K562 (cell line): ENCODE measurements around the gene RUVBL1. TPM values are rescaled to one million over a fixed set of nuclear protein-coding genes. Genes with fewer than 3 reads are reported as not detected.
A peak's percentile ranks its signal among the peaks of the same experiment; 100 is the strongest.

Experiments
- ATAC-seq: fragments of 200-7000 bp; cut with Tn5 transposase; 3 replicates; pipeline ENCODE4 v1.9.1; 2020; ENCODE audit warnings: moderate library complexity
- BruUV-seq: library from RNA; stranded (reverse); fragments of 400-500 nt; replicated peaks from 2 replicates; lab custom pipeline; 2021; lab: Mats Ljungman, UMichigan
- CTCF ChIA-PET: fragments of 300-600 bp; formaldehyde crosslinking; extraction: SDS; loops from one replicate; lab custom pipeline; 2021; ENCODE audit warnings: low intra/inter-chr PET ratio; lab: Yijun Ruan, JAX
- POLR2A ChIA-PET: fragments of 300-600, 350-650 bp; sonication (Branson Sonifier 250); formaldehyde crosslinking; extraction: SDS; loops from one replicate; lab custom pipeline; 2021; ENCODE audit warnings: antibody characterized with exemption, inconsistent platforms; lab: Yijun Ruan, JAX
- DNase-seq, 4 experiments: peaks; one replicate each; pipeline versions ENCODE4 v3.0.0 to v3.0.0-alpha.2; 2011 to 2018; ENCODE audit warnings: low spot score in 3 of 4, mixed read lengths in 3 of 4; ENCODE audit errors: extremely low read depth in 1 of 4
- FAIRE-seq: peaks from 2 replicates; lab custom pipeline; 2011; peaks lifted over from hg19 to GRCh38; lab: Jason Lieb, UNC
- H2AFZ ChIP-seq: 2 replicates; pipeline ENCODE4 v1.6.0; 2011; ENCODE audit warnings: low read depth, low read length, control low read depth, inconsistent platforms
- H3K27ac ChIP-seq: fragments of 200-600 bp; 3 replicates; pipeline ENCODE4 v1.8.0; 2011; ENCODE audit warnings: low read depth, mild to moderate bottlenecking, control low read depth, inconsistent platforms, low read length, moderate library complexity, mixed read lengths; ENCODE audit errors: extremely low read depth
- H3K27me3 ChIP-seq, 2 experiments: fragments of 300-600 bp in 1 of 2; 2 replicates in 1 of 2; 3 replicates in 1 of 2; pipeline versions ENCODE4 v1.6.0 to v1.8.0; 2011; ENCODE audit warnings: inconsistent platforms in 2 of 2, low read length in 2 of 2, mild to moderate bottlenecking in 1 of 2, mixed read lengths in 1 of 2, moderate library complexity in 1 of 2; ENCODE audit not compliant: control insufficient read depth in 2 of 2, insufficient read depth in 2 of 2
- H3K36me3 ChIP-seq: fragments of 300-600 bp; 3 replicates; pipeline ENCODE4 v1.8.0; 2011; ENCODE audit warnings: mild to moderate bottlenecking, low read length, inconsistent platforms; ENCODE audit not compliant: control insufficient read depth, insufficient read depth
- H3K4me1 ChIP-seq, 2 experiments: fragments of 200-600 bp in 1 of 2; replicated peaks in 1 of 2; 2 replicates in 1 of 2; 3 replicates in 1 of 2; pipeline versions ENCODE4 v1.5.1 to v1.8.0; 2011; ENCODE audit warnings: inconsistent platforms in 2 of 2, low read length in 2 of 2, mild to moderate bottlenecking in 1 of 2, mixed read lengths in 1 of 2, moderate library complexity in 1 of 2; ENCODE audit not compliant: control insufficient read depth in 2 of 2, insufficient read depth in 2 of 2
- H3K4me2 ChIP-seq: 2 replicates; pipeline ENCODE4 v1.6.1; 2011; ENCODE audit warnings: low read length, control low read depth, inconsistent platforms, mixed read lengths; ENCODE audit not compliant: insufficient read depth
- H3K4me3 ChIP-seq: fragments of 200-600 bp; sonication (generic), shearing (Covaris generic); 2 replicates; pipeline ENCODE4 v1.5.1; 2016; ENCODE audit warnings: control low read depth, inconsistent platforms
- H3K79me2 ChIP-seq: fragments of 200-600 bp; 3 replicates; pipeline ENCODE4 v1.8.0; 2011; ENCODE audit warnings: low read length, inconsistent platforms; ENCODE audit not compliant: control insufficient read depth, insufficient read depth
- H3K9ac ChIP-seq, 2 experiments: 2 replicates each; pipeline versions ENCODE4 v1.6.0 to v1.6.1; 2011; ENCODE audit warnings: low read depth in 2 of 2, low read length in 2 of 2, control low read depth in 1 of 2, inconsistent platforms in 1 of 2, mild to moderate bottlenecking in 1 of 2, mixed read lengths in 1 of 2; ENCODE audit not compliant: insufficient read depth in 1 of 2
- H3K9me1 ChIP-seq: one replicate; pipeline ENCODE4 v1.6.0; 2011; ENCODE audit warnings: inconsistent platforms, mild to moderate bottlenecking, low read length, moderate library complexity; ENCODE audit not compliant: control insufficient read depth, insufficient read depth
- H3K9me3 ChIP-seq: replicated peaks from 2 replicates; pipeline ENCODE4 v1.5.1; 2011; ENCODE audit warnings: low read depth, low read length, inconsistent platforms; ENCODE audit not compliant: control insufficient read depth, insufficient read depth
- H4K20me1 ChIP-seq: replicated peaks from 2 replicates; pipeline ENCODE4 v1.6.1; 2011; ENCODE audit warnings: low read length, inconsistent platforms, mixed read lengths; ENCODE audit not compliant: control insufficient read depth, insufficient read depth
- C11orf30 ChIP-seq: fragments of 450-650 bp; IDR thresholded peaks from 2 replicates; pipeline ENCODE4 v1.6.1; 2016; ENCODE audit warnings: low read depth, mild to moderate bottlenecking
- E2F1 ChIP-seq: sonication (generic); formaldehyde crosslinking; IDR thresholded peaks from 2 replicates; pipeline ENCODE4 v1.8.1; 2023; ENCODE audit warnings: mild to moderate bottlenecking, missing genetic modification reagents, moderate library complexity
- FOSL1 ChIP-seq: fragments of 200-800 bp; sonication (Bioruptor generic); conservative IDR thresholded peaks from 2 replicates; pipeline ENCODE4 v1.6.1; 2016; ENCODE audit warnings: missing genetic modification characterization, missing compliant biosample characterization
- HDAC1 ChIP-seq, 2 experiments: fragments of 450-650 bp; IDR thresholded peaks; 2 replicates each; pipeline ENCODE4 v1.6.1; 2016 to 2017; ENCODE audit warnings: inconsistent platforms in 1 of 2, mild to moderate bottlenecking in 1 of 2, moderate library complexity in 1 of 2
- MAFF ChIP-seq: IDR thresholded peaks from 2 replicates; pipeline ENCODE4 v1.6.1; 2012; ENCODE audit warnings: low read length, improper control_type of control experiment
- MAFG ChIP-seq: fragments of 450-650 bp; conservative IDR thresholded peaks from 2 replicates; pipeline ENCODE4 v1.6.1; 2016; ENCODE audit warnings: missing genetic modification characterization, missing compliant biosample characterization
- MAFK ChIP-seq: IDR thresholded peaks from 2 replicates; pipeline ENCODE4 v1.6.1; 2011; ENCODE audit warnings: low read length, improper control_type of control experiment
- NFE2 ChIP-seq: IDR thresholded peaks from 2 replicates; pipeline ENCODE4 v1.6.1; 2014; ENCODE audit warnings: antibody characterized with exemption, low read depth
- RBFOX2 ChIP-seq: fragments of 200-400 bp; formaldehyde crosslinking; IDR thresholded peaks from 2 replicates; pipeline ENCODE4 v1.6.1; 2017; ENCODE audit warnings: low read depth, mild to moderate bottlenecking, low read length, moderate library complexity
- WHSC1 ChIP-seq: IDR thresholded peaks from one replicate; pipeline ENCODE4 v1.6.1; 2012; ENCODE audit warnings: low read length, control low read depth, inconsistent platforms
- ZNF316 ChIP-seq: fragments of 450-650 bp; IDR thresholded peaks from 2 replicates; pipeline ENCODE4 v1.6.1; 2016
- ZNF436 ChIP-seq: fragments of 250-450, 450-650 bp; sonication (Bioruptor Pico); formaldehyde crosslinking; IDR thresholded peaks from 2 replicates; pipeline ENCODE4 v1.7.0; 2020; ENCODE audit warnings: mild to moderate bottlenecking
- WGBS: fragments of 100-300 bp; shearing (Covaris generic); methylation state at CpG from one replicate; pipeline ENCODE4 v1.1.6; 2016; ENCODE audit warnings: low coverage, mixed read lengths; ENCODE audit not compliant: insufficient coverage; ENCODE audit errors: missing lambda C conversion rate; 5-methylcytosine and 5-hydroxymethylcytosine counted together
- in situ Hi-C: fragments of 300-500 bp; cut with MboI; formaldehyde crosslinking; loops from 4 replicates; pipeline ENCODE4 v1.15.0; 2018; ENCODE audit warnings: inconsistent platforms, mixed read lengths
- intact Hi-C: fragments of 100-400 bp; cut with micrococcal nuclease; formaldehyde crosslinking; loops from 2 replicates; pipeline ENCODE4 v1.14.2; 2022
- polyA plus RNA-seq, 8 experiments: library from polyadenylated mRNA; depleted of rRNA in 4 of 8; stranded (reverse) in 5 of 8; unstranded in 3 of 8; fragments of >200 nt; fragmentation: Nextera tagmentation in 2 of 8; fragmentation: Illumina TruSeq in 1 of 8; extraction: Ambion mirVana in 2 of 8; extraction: Trizol in 1 of 8; gene quantifications; 2 replicates each; pipeline versions ENCODE4 v1.2.1 to v1.2.3, GENCODE V29; 2011 to 2014; ENCODE audit warnings: inconsistent platforms in 1 of 8, missing spikeins in 1 of 8
- total RNA-seq, 7 experiments: library from RNA; depleted of rRNA in 6 of 7; stranded (reverse); fragments of >200 nt in 6 of 7; fragmentation: Illumina TruSeq in 2 of 7; extraction: Trizol in 2 of 7; gene quantifications; 2 replicates each; pipeline versions ENCODE4 v1.2.1 to v1.2.3, GENCODE V29; 2011 to 2021; ENCODE audit warnings: low replicate concordance in 1 of 7
- TF ChIP-seq, protein P1 (sequence below): fragments of 450-650 bp; IDR thresholded peaks from 2 replicates; pipeline ENCODE4 v1.6.1; 2016; ENCODE audit warnings: mild to moderate bottlenecking

RUVBL1 gene
- total and polyA plus RNA-seq, 9 of the 15 experiments (the other 6 are each of a cell fraction or from before 2014, with no cell fraction given), result 20.7 to 147 (median 113) TPM

DNA sequence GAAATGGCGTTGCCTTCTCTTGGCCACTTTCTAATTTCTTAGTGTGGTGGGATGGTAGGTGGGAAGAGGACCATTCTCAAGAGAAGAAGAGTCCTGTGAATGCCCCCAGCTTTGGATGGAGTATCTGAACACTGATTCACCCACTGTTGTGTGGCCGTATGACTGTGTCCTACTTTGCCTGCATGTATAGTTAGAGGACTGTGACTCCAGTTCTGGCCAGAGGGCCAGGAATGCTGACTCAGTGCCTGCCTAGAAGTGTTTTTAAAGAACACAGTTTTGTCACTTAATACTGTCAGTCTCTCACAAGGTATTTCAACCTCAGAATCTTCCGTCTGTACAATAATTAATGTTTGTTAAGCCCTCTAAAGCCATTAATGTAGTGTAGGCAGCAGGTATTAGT, 69.2 kb downstream of the RUVBL1 start:
- Histone ChIP-seq H4K20me1 (0 out of 2 replicates have a peak, but pooled peaks cover 11% of the 10 kb centered on the region), H3K27me3 (no peaks in the 10 kb centered on the region), H2AFZ (no peak overlapping the region), H3K27ac (peak overlapping the region; percentile 31; the same call in 2 of the 3 replicates), H3K9me3 (no peaks in the 10 kb centered on the region), H3K36me3 (peaks cover 61% of the 10 kb centered on the region), H3K79me2 (peaks cover 53% of the 10 kb centered on the region), H3K9me1 (no peaks in the 10 kb centered on the region), H3K4me2 (peak overlapping the region; percentile 95), H3K9ac (peak overlapping the region; percentile 50 to 99; a peak in 3 of 4 replicates), H3K4me1 (peaks cover 0 to 22% of the 10 kb centered on the region in 2 experiments; a peak in 2 of 5 replicates), H3K4me3 (peak overlapping the region; percentile 94)
- 27% methylated on average over 3 of the region's 3 CpGs for WGBS
- CTCF ChIA-PET, result no interaction called here
- peak; percentile 44 for FAIRE-seq
- in situ Hi-C loops, result no loop called here
- no TSS peak for BruUV-seq
- POLR2A ChIA-PET, result interaction anchor here (0.6 to 1.7 kb wide), 4 partner anchors 11 to 89 kb away, joined by 3 to 14 read pairs (median 4); no protein-coding TSS in a partner anchor
- peak in 2 of 4 experiments; percentile 25 to 57 for DNase-seq
- ATAC-seq, result peak; percentile 57
- TF ChIP-seq MAFF (peak; percentile 90), WHSC1 (no peak), MAFG (tag) (peak; percentile 88), ZNF436 (CRISPR knock-in tag) (no peak), HDAC1 (IDR thresholded peaks at IDR 0.05) (0 out of 4 replicates have a peak, but pooled peaks of 1 of the 2 experiments have one; percentile 3), RBFOX2 (0 out of 2 replicates have a peak, but pooled peaks have one; percentile 15), E2F1 (CRISPR knock-in tag) (no peak), ZNF316 (peak; percentile 96), FOSL1 (tag) (0 out of 2 replicates have a peak, but pooled peaks have one; percentile 28), MAFK (peak; percentile 89), NFE2 (peak; percentile 82), C11orf30 (peak; percentile 94)
- TF ChIP-seq, protein P1, sequence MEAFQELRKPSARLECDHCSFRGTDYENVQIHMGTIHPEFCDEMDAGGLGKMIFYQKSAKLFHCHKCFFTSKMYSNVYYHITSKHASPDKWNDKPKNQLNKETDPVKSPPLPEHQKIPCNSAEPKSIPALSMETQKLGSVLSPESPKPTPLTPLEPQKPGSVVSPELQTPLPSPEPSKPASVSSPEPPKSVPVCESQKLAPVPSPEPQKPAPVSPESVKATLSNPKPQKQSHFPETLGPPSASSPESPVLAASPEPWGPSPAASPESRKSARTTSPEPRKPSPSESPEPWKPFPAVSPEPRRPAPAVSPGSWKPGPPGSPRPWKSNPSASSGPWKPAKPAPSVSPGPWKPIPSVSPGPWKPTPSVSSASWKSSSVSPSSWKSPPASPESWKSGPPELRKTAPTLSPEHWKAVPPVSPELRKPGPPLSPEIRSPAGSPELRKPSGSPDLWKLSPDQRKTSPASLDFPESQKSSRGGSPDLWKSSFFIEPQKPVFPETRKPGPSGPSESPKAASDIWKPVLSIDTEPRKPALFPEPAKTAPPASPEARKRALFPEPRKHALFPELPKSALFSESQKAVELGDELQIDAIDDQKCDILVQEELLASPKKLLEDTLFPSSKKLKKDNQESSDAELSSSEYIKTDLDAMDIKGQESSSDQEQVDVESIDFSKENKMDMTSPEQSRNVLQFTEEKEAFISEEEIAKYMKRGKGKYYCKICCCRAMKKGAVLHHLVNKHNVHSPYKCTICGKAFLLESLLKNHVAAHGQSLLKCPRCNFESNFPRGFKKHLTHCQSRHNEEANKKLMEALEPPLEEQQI, result no peak
- intact Hi-C loops, result no loop called here
